HCT116 (cell line): ENCODE results near the gene SLC2A9. TPM values are rescaled to one million over a fixed set of nuclear protein-coding genes. Genes with fewer than 3 reads are reported as not detected.

Source experiments
- ATAC-seq: fragments of 200-7000 bp; cut with Tn5 transposase; 2 replicates; pipeline ENCODE4 v1.9.1; 2020; ENCODE audit warnings: mild to moderate bottlenecking, moderate library complexity
- BruUV-seq: library from RNA; stranded (reverse); fragments of 400-500 nt; replicated peaks from 2 replicates; lab custom pipeline; 2021; lab: Mats Ljungman, UMichigan
- CTCF ChIA-PET: fragments of 300-600 bp; sonication (Branson Sonifier 250); formaldehyde crosslinking; loops from one replicate; lab custom pipeline; 2021; ENCODE audit warnings: antibody characterized with exemption; lab: Charles Lee
- POLR2A ChIA-PET: fragments of 300-600, 350-600 bp; sonication (Branson Sonifier 250); formaldehyde crosslinking; loops from one replicate; lab custom pipeline; 2021; ENCODE audit warnings: antibody characterized with exemption; lab: Charles Lee
- RAD21 ChIA-PET, 2 experiments: fragments of 300-600 bp; sonication (Branson Sonifier 250); formaldehyde crosslinking; loops; one replicate each; lab custom pipeline; 2023; ENCODE audit warnings: low total read pairs in 2 of 2; ENCODE audit not compliant: uncharacterized antibody in 2 of 2, unreplicated experiment in 2 of 2, low non-redundant PET in 1 of 2; lab: Charles Lee
- DNase-seq: peaks from one replicate; pipeline ENCODE4 v3.0.0-alpha.2; 2010; ENCODE audit warnings: low read depth, low spot score
- H2AFZ ChIP-seq: fragments of 200-600 bp; shearing (Covaris generic), sonication (generic); 2 replicates; pipeline ENCODE4 v1.6.1; 2017; ENCODE audit warnings: low read depth, mixed run types, mixed read lengths, antibody characterized with exemption, low read length; ENCODE audit not compliant: poor library complexity, severe bottlenecking
- H3K27ac ChIP-seq: 2 replicates; pipeline ENCODE4 v1.5.1; 2012; ENCODE audit warnings: low read depth, low read length
- H3K27me3 ChIP-seq: fragments of 200-600 bp; sonication (generic); 2 replicates; pipeline ENCODE4 v1.6.1; 2016; ENCODE audit warnings: mixed run types, low read length, mixed read lengths; ENCODE audit not compliant: insufficient read depth
- H3K36me3 ChIP-seq, 2 experiments: fragments of 200-500 bp in 1 of 2; fragments of 200-600 bp in 1 of 2; sonication (Bioruptor generic) in 1 of 2; sonication (generic) in 1 of 2; 2 replicates each; pipeline versions ENCODE4 v1.5.1 to v1.6.1; 2014 to 2016; ENCODE audit warnings: low read length in 2 of 2, inconsistent platforms in 1 of 2, mixed read lengths in 1 of 2, mixed run types in 1 of 2; ENCODE audit not compliant: insufficient read depth in 2 of 2, control insufficient read depth in 1 of 2
- H3K4me1 ChIP-seq, 2 experiments: fragments of 200-600 bp in 1 of 2; sonication (generic) in 1 of 2; 2 replicates each; pipeline versions ENCODE4 v1.5.1 to v1.6.1; 2012 to 2017; ENCODE audit warnings: low read length in 2 of 2, inconsistent platforms in 1 of 2, mild to moderate bottlenecking in 1 of 2, mixed read lengths in 1 of 2, mixed run types in 1 of 2, moderate library complexity in 1 of 2; ENCODE audit not compliant: insufficient read depth in 2 of 2, control insufficient read depth in 1 of 2
- H3K4me2 ChIP-seq: fragments of 200-600 bp; sonication (generic); 2 replicates; pipeline ENCODE4 v1.6.1; 2017; ENCODE audit warnings: mixed run types, low read length, mixed read lengths
- H3K4me3 ChIP-seq, 2 experiments: fragments of 200-600 bp in 1 of 2; sonication (generic) in 1 of 2; replicated peaks in 1 of 2; 2 replicates each; pipeline ENCODE4 v1.5.1; 2011 to 2016; ENCODE audit warnings: low read length in 2 of 2, control low read depth in 1 of 2, low read depth in 1 of 2, mild to moderate bottlenecking in 1 of 2, mixed read lengths in 1 of 2, mixed run types in 1 of 2
- H3K79me2 ChIP-seq: fragments of 200-600 bp; sonication (generic); 2 replicates; pipeline ENCODE4 v1.6.1; 2017; ENCODE audit warnings: mild to moderate bottlenecking, mixed run types, low read length, moderate library complexity, mixed read lengths; ENCODE audit not compliant: insufficient read depth
- H3K9ac ChIP-seq: fragments of 200-600 bp; sonication (generic); 2 replicates; pipeline ENCODE4 v1.6.1; 2016; ENCODE audit warnings: low read length, mixed read lengths
- H3K9me2 ChIP-seq: fragments of 200-600 bp; sonication (generic), shearing (Covaris generic); 2 replicates; pipeline ENCODE4 v1.6.1; 2017; ENCODE audit warnings: mixed run types, mild to moderate bottlenecking, moderate library complexity; ENCODE audit not compliant: insufficient read depth
- H3K9me3 ChIP-seq, 2 experiments: fragments of 200-500 bp in 1 of 2; fragments of 200-600 bp in 1 of 2; sonication (Bioruptor generic) in 1 of 2; sonication (generic) in 1 of 2; 2 replicates each; pipeline ENCODE4 v1.6.1; 2014 to 2017; ENCODE audit warnings: low read length in 2 of 2, mixed read lengths in 2 of 2, inconsistent platforms in 1 of 2, low read depth in 1 of 2, mild to moderate bottlenecking in 1 of 2, mixed run types in 1 of 2, moderate library complexity in 1 of 2; ENCODE audit not compliant: control insufficient read depth in 1 of 2, insufficient read depth in 1 of 2
- H4K20me1 ChIP-seq: fragments of 200-600 bp; sonication (generic), shearing (Covaris generic); 2 replicates; pipeline ENCODE4 v1.6.1; 2017; ENCODE audit warnings: mixed run types, mild to moderate bottlenecking, moderate library complexity; ENCODE audit not compliant: insufficient read depth
- CBX3 ChIP-seq: IDR thresholded peaks from 2 replicates; pipeline ENCODE4 v1.6.1; 2012; ENCODE audit warnings: low read depth
- EZH2 ChIP-seq: fragments of 200-600 bp; sonication (generic); IDR thresholded peaks from 2 replicates; pipeline ENCODE4 v1.6.1; 2017; ENCODE audit warnings: antibody characterized with exemption, mixed run types
- EZH2phosphoT487 ChIP-seq: fragments of 200-600 bp; IDR thresholded peaks from 2 replicates; pipeline ENCODE4 v1.6.1; 2018; ENCODE audit warnings: antibody characterized with exemption, borderline replicate concordance
- POLR2A ChIP-seq: IDR thresholded peaks from 2 replicates; pipeline ENCODE4 v1.7.0; 2011; ENCODE audit warnings: borderline replicate concordance; ENCODE audit not compliant: insufficient read depth, insufficient read length; ENCODE audit errors: extremely low read depth
- POLR2AphosphoS5 ChIP-seq: IDR thresholded peaks from 2 replicates; pipeline ENCODE4 v1.6.1; 2011; ENCODE audit warnings: mild to moderate bottlenecking, low read depth, low read length, moderate library complexity
- RAD21 ChIP-seq: IDR thresholded peaks from 2 replicates; pipeline ENCODE4 v1.6.1; 2012; ENCODE audit warnings: low read depth, mild to moderate bottlenecking
- SIN3A ChIP-seq: IDR thresholded peaks from 2 replicates; pipeline ENCODE4 v1.6.1; 2012; ENCODE audit warnings: low read depth
- SP1 ChIP-seq: IDR thresholded peaks from 2 replicates; pipeline ENCODE4 v1.6.1; 2012; ENCODE audit warnings: low read depth
- SRF ChIP-seq: IDR thresholded peaks from 2 replicates; pipeline ENCODE4 v1.6.1; 2012; ENCODE audit warnings: low read depth
- TCF7L2 ChIP-seq: IDR thresholded peaks from 2 replicates; pipeline ENCODE4 v1.7.0; 2011; ENCODE audit warnings: borderline replicate concordance, inconsistent platforms; ENCODE audit not compliant: insufficient read depth, insufficient read length; ENCODE audit errors: extremely low read depth
- YY1 ChIP-seq: IDR thresholded peaks from 2 replicates; pipeline ENCODE4 v1.6.1; 2011; ENCODE audit warnings: low read length, low read depth, moderate library complexity, mild to moderate bottlenecking; ENCODE audit not compliant: insufficient replicate concordance; ENCODE audit errors: extremely low read depth
- ZFX ChIP-seq: fragments of 450-650 bp; IDR thresholded peaks from 2 replicates; pipeline ENCODE4 v1.6.1; 2017
- ZNF274 ChIP-seq: fragments of 200-500 bp; sonication (Bioruptor generic); IDR thresholded peaks from 2 replicates; pipeline ENCODE4 v1.6.1; 2014; ENCODE audit warnings: mild to moderate bottlenecking, low read depth, low read length, inconsistent platforms
- intact Hi-C: fragments of 100-400 bp; cut with micrococcal nuclease; formaldehyde crosslinking; loops from 2 replicates; pipeline ENCODE4 v1.10.0; 2022
- total RNA-seq: library from RNA; stranded (reverse); gene quantifications from one replicate; pipeline ENCODE4 v1.2.1, GENCODE V29; 2021; ENCODE audit not compliant: unreplicated experiment
- TF ChIP-seq, protein P1 (sequence below): IDR thresholded peaks from 2 replicates; pipeline ENCODE4 v1.6.1; 2011; ENCODE audit warnings: mild to moderate bottlenecking, low read length, moderate library complexity; ENCODE audit not compliant: insufficient replicate concordance; ENCODE audit errors: extremely low read depth

SLC2A9 gene
- total RNA-seq, 1 experiment from 2014 or later, result 2.2 TPM

DNA sequence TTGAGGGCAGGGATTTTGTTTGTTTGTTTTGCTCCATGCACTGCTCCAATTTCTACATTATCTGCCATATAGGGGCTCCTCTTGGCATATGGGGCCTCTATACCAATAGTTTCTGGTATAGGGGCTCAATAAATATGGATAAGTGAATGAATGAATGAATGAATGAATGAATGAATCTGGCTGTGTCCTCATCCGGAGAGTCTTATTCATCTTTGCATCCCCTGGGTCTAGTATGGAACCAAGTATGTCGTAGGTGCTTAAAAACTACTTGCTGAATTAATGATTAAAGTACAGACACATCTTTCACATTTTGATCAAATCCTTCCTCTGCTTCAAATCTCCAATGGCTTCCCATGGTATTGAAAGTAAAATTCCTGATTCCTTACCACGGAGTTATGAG, 159.7 kb downstream of the SLC2A9 start:
- no peak for ATAC-seq
- BruUV-seq, result no TSS peak
- POLR2A ChIA-PET, result no interaction called here

DNA sequence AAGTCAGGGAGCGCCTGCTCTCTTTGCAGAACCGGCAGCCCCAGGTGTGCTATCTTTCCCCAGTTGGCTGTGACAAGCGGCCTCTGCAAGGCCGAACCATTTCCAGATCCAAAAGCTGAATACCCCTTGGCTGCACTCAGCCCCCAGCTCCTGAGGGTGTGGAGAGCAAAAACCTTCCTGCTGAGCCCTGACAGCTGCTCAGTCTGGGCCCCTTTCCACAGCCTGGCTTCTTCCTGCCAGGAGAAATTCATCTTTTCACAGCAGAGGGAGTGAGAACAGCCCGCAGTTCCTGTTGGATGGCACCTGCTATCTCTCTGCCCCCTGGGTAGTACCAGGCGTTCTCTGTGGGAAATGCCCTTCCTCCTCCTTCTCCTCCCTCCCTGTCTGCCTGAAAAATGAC, 161.5 kb downstream of the SLC2A9 start:
- Histone ChIP-seq H3K36me3 (no peaks in the 10 kb centered on the region), H3K79me2 (no peaks in the 10 kb centered on the region), H3K4me2 (no peak overlapping the region), H3K9me2 (no peaks in the 10 kb centered on the region), H3K9ac (no peak overlapping the region), H3K4me1 (no peaks in the 10 kb centered on the region), H3K27ac (no peak overlapping the region), H4K20me1 (no peaks in the 10 kb centered on the region), H3K4me3 (no peak overlapping the region), H3K9me3 (peaks cover 0 to 2% of the 10 kb centered on the region in 2 experiments; a peak in 1 of 4 replicates), H3K27me3 (no peaks in the 10 kb centered on the region), H2AFZ (no peak overlapping the region)
- DNase-seq, result no peak
- no TSS peak for BruUV-seq
- intact Hi-C loops, result no loop called here
- ChIA-PET RAD21 (no interaction called here), POLR2A (no interaction called here), CTCF (no interaction called here)
- ATAC-seq, result no peak
- TF ChIP-seq, protein P1, sequence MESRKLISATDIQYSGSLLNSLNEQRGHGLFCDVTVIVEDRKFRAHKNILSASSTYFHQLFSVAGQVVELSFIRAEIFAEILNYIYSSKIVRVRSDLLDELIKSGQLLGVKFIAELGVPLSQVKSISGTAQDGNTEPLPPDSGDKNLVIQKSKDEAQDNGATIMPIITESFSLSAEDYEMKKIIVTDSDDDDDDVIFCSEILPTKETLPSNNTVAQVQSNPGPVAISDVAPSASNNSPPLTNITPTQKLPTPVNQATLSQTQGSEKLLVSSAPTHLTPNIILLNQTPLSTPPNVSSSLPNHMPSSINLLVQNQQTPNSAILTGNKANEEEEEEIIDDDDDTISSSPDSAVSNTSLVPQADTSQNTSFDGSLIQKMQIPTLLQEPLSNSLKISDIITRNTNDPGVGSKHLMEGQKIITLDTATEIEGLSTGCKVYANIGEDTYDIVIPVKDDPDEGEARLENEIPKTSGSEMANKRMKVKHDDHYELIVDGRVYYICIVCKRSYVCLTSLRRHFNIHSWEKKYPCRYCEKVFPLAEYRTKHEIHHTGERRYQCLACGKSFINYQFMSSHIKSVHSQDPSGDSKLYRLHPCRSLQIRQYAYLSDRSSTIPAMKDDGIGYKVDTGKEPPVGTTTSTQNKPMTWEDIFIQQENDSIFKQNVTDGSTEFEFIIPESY, result no peak
- TF ChIP-seq EZH2phosphoT487 (no peak), RAD21 (no peak), ZFX (no peak), POLR2AphosphoS5 (no peak), POLR2A (no peak), ZNF274 (no peak), CBX3 (no peak)

More for the DNA sequence above, 159.7 kb downstream of the SLC2A9 start:
- Histone ChIP-seq H3K9ac (no peak overlapping the region), H2AFZ (no peak overlapping the region), H3K36me3 (no peaks in the 10 kb centered on the region), H3K27ac (no peak overlapping the region), H4K20me1 (no peaks in the 10 kb centered on the region), H3K27me3 (peaks cover 3% of the 10 kb centered on the region; the same call in 1 of the 2 replicates), H3K4me2 (no peak overlapping the region), H3K4me1 (no peaks in the 10 kb centered on the region), H3K79me2 (no peaks in the 10 kb centered on the region)
- intact Hi-C loops, result no loop called here
- DNase-seq, result no peak
- ChIA-PET RAD21 (no interaction called here), CTCF (no interaction called here)
- TF ChIP-seq SP1 (no peak), SIN3A (no peak), SRF (no peak), POLR2A (no peak), EZH2 (no peak), YY1 (no peak), TCF7L2 (no peak), ZNF274 (no peak)
- TF ChIP-seq, protein P1, result no peak
- TF ChIP-seq, all 23 proteins: peak for 0
- Histone ChIP-seq H3K9me2 (no peaks in the 10 kb centered on the region), H3K9me3 (no peaks in the 10 kb centered on the region), H3K4me3 (no peak overlapping the region)
